AG04449 (cell line): ENCODE results near the gene QKI.

Experiments used
- CTCF ChIA-PET: fragments of 350-600 bp; formaldehyde crosslinking; extraction: SDS; loops from one replicate; lab custom pipeline; 2021; ENCODE audit warnings: antibody characterized with exemption; lab: Yijun Ruan, JAX
- POLR2A ChIA-PET: fragments of 400-600, 350-600 bp; formaldehyde crosslinking; extraction: SDS; loops from one replicate; lab custom pipeline; 2020; ENCODE audit warnings: antibody characterized with exemption, inconsistent platforms; lab: Yijun Ruan, JAX
- DNase-seq: peaks from one replicate; pipeline ENCODE4 v3.0.0-alpha.2; 2010; ENCODE audit warnings: low read depth, low spot score
- H3K4me3 ChIP-seq: 2 replicates; pipeline ENCODE4 v1.5.1; 2011; ENCODE audit warnings: low read depth, mild to moderate bottlenecking, control low read depth, low read length
- TF ChIP-seq, protein P1 (sequence below): IDR thresholded peaks from one replicate; pipeline ENCODE4 v1.5.1; 2011; ENCODE audit warnings: mild to moderate bottlenecking, moderate library complexity, low read length, control low read depth, inconsistent platforms; ENCODE audit not compliant: insufficient read depth; ENCODE audit errors: missing control alignments

Gene QKI

GRCh38 chr6:163572612-163573011, 158.1 kb downstream of the QKI start:
- CTCF ChIA-PET, result interaction anchor here (0.7 to 1.2 kb wide), 2 partner anchors 15 to 716 kb away, joined by 3 read pairs; no protein-coding TSS in a partner anchor
- POLR2A ChIA-PET, result no interaction called here
- TF ChIP-seq, protein P1, sequence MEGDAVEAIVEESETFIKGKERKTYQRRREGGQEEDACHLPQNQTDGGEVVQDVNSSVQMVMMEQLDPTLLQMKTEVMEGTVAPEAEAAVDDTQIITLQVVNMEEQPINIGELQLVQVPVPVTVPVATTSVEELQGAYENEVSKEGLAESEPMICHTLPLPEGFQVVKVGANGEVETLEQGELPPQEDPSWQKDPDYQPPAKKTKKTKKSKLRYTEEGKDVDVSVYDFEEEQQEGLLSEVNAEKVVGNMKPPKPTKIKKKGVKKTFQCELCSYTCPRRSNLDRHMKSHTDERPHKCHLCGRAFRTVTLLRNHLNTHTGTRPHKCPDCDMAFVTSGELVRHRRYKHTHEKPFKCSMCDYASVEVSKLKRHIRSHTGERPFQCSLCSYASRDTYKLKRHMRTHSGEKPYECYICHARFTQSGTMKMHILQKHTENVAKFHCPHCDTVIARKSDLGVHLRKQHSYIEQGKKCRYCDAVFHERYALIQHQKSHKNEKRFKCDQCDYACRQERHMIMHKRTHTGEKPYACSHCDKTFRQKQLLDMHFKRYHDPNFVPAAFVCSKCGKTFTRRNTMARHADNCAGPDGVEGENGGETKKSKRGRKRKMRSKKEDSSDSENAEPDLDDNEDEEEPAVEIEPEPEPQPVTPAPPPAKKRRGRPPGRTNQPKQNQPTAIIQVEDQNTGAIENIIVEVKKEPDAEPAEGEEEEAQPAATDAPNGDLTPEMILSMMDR, result no peak
- H3K4me3 ChIP-seq, result no peak overlapping the region
- no peak for DNase-seq

DNA sequence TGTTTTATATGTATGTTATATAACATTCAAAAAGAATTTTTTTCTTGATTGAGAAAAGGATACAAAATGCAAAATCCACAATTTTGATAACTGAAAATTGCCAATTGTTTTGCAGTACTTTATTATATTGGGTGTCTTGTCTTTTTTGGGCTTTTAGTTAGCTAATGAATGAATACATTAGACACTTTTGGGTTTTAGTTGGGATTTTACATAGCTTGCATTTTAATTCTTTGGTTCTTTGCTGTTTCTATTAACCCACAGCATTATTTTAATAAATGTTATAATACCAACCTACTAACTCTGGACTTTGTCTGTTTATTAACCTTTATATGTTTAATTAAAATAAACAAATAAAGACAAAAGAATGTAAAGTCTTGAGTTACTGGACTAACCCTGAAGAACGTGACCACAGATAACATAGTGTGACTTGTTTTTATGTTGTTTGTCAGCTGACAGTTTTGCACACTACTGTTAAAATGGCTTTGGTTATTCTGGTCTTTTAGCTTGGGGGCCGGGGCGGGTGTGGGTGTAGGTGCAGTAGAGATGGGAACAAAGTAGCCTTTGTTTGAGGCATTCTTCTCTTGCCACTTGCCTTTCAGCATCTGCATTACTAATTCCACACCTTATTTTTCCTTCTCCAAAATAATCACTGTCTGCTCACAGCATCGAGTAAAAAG, 159.1 kb downstream of the QKI start:
- TF ChIP-seq, protein P1, result no peak
- no peak overlapping the region for H3K4me3 ChIP-seq
- POLR2A ChIA-PET, result no interaction called here
- DNase-seq, result no peak
- CTCF ChIA-PET, result no interaction called here

DNA sequence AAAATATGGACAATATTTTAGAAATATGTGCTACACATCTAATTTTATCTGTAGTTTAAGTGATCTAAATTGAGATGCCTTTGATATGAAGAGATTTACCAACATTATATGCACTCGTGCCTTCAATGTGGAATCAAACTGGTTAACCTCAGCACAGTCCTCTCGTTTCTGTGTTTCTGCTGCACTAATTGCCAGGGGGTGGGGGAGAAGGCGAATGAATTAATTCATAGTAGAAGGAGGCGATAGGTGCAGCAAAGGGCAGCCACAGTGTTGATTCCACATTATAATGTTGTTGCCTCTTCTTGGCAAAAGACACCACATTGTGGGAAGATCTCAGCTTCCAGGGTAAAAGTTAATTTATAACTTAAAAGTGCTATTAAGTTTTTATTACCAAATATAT, 161.6 kb downstream of the QKI start:
- TF ChIP-seq, protein P1, result no peak
- CTCF ChIA-PET, result no interaction called here
- no peak overlapping the region for H3K4me3 ChIP-seq
- POLR2A ChIA-PET, result no interaction called here
- DNase-seq, result no peak

- no peak for DNase-seq
- ChIA-PET CTCF (no interaction called here), POLR2A (no interaction called here)
- TF ChIP-seq, protein P1, result no peak
- H3K4me3 ChIP-seq, result no peak overlapping the region
Observed at GRCh38 chr6:163577404-163577803, 162.9 kb downstream of the QKI start.

DNA sequence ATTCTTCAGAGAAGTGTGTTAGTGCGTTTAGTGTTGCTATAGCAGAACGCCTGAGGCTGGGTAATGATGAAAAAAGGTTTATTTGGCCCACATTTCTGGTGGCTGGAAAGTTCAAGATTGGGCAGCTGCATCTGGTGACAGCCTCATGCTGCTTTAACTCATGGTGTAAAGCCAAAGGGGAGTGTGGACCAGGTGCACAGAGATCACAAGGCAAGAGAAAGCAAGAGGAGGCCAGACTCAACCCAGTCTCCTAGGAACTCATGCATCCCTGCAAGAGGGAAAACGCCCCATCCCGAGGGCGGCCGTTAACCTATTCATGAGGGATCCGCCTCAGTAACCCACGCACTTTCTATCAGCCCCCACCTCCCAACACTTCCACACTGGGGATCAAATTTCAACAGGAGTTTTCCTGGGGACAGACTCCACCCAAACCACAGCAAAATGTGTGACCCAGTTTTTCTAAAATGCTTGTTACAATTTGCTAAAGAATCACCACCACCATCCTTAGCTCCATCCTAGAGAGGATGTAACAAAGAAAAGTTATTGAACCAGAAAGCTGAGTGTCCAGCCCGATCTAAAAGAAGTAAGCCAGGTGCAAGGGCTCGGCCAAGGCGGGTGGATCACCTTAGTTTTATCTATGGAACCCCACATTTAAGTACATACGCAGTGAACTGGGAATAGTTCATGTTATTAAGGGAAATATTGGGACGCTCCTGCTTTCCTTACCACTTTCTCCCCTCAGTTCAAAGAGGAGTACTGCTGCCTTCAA, 164.8 kb downstream of the QKI start:
- TF ChIP-seq, protein P1, result no peak
- no peak for DNase-seq
- POLR2A ChIA-PET, result no interaction called here
- H3K4me3 ChIP-seq, result no peak overlapping the region
- CTCF ChIA-PET, result interaction anchor here (1.0 kb wide), 1 partner anchor 152 kb away, joined by 3 read pairs; no protein-coding TSS in a partner anchor

DNA sequence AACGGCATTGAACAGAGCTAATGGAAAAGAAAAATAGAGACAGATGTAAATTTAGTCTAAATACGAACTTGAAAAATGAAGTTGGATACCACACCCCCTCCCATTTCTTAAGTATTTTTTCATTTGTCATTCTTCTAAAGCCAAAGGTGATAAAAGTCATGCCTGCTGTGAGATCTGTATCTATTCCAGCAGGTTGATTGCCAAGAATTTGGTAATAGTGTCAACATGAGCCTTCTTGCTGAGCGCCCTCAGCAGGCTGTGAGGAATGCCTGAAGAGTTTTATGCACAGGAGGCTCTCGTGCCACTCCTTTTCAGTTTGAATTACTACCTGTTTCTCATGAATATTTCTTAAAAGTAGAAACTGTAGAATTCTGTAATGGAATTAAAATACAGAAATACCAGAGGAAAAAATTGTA, 165.4 kb downstream of the QKI start:
- POLR2A ChIA-PET, result no interaction called here
- TF ChIP-seq, protein P1, result peak; percentile 2
- CTCF ChIA-PET, result interaction anchor here (1.0 kb wide), 1 partner anchor 152 kb away, joined by 3 read pairs; no protein-coding TSS in a partner anchor
- no peak overlapping the region for H3K4me3 ChIP-seq
- no peak for DNase-seq
